ENCODE results near the gene RYR1.
"Not testable (repeated sequence)": the region's sequence is repeated elsewhere in the genome, so short reads cannot be mapped to it uniquely, and the experiment has no call there.

GRCh38 chr19:38553239-38553638 is 119.7 kb downstream of the RYR1 start:
- TF ChIP-seq CTCF (IDR thresholded peaks at IDR 0.05; ENCODE audit: control extremely low read depth in 1 of 3, insufficient read depth in 1 of 3, low read depth in 1 of 3, low read length in 3 of 3); POLR2A (IDR thresholded peaks at IDR 0.05; ENCODE audit: control extremely low read depth in 1 of 2, low read depth in 2 of 2, low read length in 2 of 2); POLR2AphosphoS5 (IDR thresholded peaks at IDR 0.05; ENCODE audit: low read depth, low read length); ATF2 (IDR thresholded peaks at IDR 0.05; ENCODE audit: low read length); CREB1 (IDR thresholded peaks at IDR 0.05); TEAD4 (IDR thresholded peaks at IDR 0.05; ENCODE audit: low read depth, low read length); JUND (IDR thresholded peaks at IDR 0.05; ENCODE audit: low read length); EP300 (IDR thresholded peaks at IDR 0.05; ENCODE audit: borderline replicate concordance in 1 of 2, low read depth in 2 of 2, low read length in 2 of 2); TAF7 (optimal IDR thresholded peaks at IDR 0.05; ENCODE audit: borderline replicate concordance, low read depth, low read length); GABPA (IDR thresholded peaks at IDR 0.05; ENCODE audit: borderline replicate concordance, insufficient read depth, low read length); EZH2 (IDR thresholded peaks at IDR 0.05; ENCODE audit: low read depth, low read length, severe bottlenecking); KDM4A (IDR thresholded peaks at IDR 0.05; ENCODE audit: low read depth, low read length, severe bottlenecking): not testable (repeated sequence)
